Measurements from ENCODE around the gene SCNN1A. TPM values are rescaled to one million over a fixed set of nuclear protein-coding genes. Genes with fewer than 3 reads are reported as not detected.

SCNN1A gene
- total and polyA plus RNA-seq, 4 donors = 86.6 to 312 (median 125) TPM

DNA sequence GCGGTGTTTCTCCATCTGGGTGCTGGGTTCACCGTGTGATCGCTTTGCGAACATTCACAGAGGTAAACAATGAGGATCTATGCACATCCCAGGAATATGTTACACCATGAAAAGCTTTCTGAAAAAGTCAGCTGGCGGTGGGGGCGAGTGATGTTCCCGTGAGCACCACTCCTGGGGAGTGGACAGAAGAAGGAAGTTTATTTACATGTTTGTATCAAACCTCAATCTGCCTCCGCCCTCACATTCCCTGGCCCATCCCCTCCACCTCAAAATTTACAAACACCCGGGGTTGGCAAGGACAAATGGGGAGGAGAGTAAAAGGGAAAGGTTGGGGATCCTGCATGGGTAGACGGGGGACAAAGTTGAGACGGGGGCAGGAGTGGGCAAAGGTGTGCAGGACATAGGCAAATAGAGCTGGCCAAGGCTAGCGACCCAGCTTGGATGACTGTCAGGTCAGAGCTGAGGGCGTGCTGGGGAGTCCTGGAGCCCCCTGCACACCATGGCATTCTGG is 40.4 kb downstream of the SCNN1A start:
- peak overlapping the region; percentile 91 to 99 for H3K27ac ChIP-seq (ENCODE audit: low read depth in 1 of 2, low read length in 1 of 2)
- DNase-seq (no peak), ATAC-seq (ENCODE audit: insufficient read depth, low FRiP score) (no peak)
- no peak overlapping the region for H3K4me3 ChIP-seq
- peak overlapping the region in 1 of 2 donors; percentile 1 for H3K9ac ChIP-seq (ENCODE audit: insufficient read depth in 1 of 2, low read length in 2 of 2)
- peaks cover 25 to 56% (median 38%) of the 10 kb centered on the region in 5 donors for H3K4me1 ChIP-seq (ENCODE audit: control insufficient read depth in 5 of 5, insufficient read depth in 5 of 5, low read length in 5 of 5)
- peaks cover 26 to 37% (median 35%) of the 10 kb centered on the region in 4 donors for H3K36me3 ChIP-seq (ENCODE audit: control insufficient read depth in 4 of 4, insufficient read depth in 4 of 4, low read length in 4 of 4)
- 25 to 37% methylated on average over 13 of the region's 13 CpGs for WGBS, 2 donors
- TF ChIP-seq, protein P1, sequence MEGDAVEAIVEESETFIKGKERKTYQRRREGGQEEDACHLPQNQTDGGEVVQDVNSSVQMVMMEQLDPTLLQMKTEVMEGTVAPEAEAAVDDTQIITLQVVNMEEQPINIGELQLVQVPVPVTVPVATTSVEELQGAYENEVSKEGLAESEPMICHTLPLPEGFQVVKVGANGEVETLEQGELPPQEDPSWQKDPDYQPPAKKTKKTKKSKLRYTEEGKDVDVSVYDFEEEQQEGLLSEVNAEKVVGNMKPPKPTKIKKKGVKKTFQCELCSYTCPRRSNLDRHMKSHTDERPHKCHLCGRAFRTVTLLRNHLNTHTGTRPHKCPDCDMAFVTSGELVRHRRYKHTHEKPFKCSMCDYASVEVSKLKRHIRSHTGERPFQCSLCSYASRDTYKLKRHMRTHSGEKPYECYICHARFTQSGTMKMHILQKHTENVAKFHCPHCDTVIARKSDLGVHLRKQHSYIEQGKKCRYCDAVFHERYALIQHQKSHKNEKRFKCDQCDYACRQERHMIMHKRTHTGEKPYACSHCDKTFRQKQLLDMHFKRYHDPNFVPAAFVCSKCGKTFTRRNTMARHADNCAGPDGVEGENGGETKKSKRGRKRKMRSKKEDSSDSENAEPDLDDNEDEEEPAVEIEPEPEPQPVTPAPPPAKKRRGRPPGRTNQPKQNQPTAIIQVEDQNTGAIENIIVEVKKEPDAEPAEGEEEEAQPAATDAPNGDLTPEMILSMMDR (IDR thresholded peaks at IDR 0.05; ENCODE audit: control extremely low read depth, extremely low read depth) = no peak
- H3K27me3 ChIP-seq (ENCODE audit: control insufficient read depth in 3 of 3, insufficient read depth in 3 of 3, low read length in 2 of 3) = no peaks in the 10 kb centered on the region
- H3K9me3 ChIP-seq (ENCODE audit: control insufficient read depth in 4 of 4, insufficient read depth in 3 of 4, low read length in 3 of 4) = no peaks in the 10 kb centered on the region

GRCh38 chr12:6334359-6334758 is 41.0 kb downstream of the SCNN1A start:
- H3K4me3 ChIP-seq = no peak overlapping the region
- ATAC-seq (ENCODE audit: insufficient read depth, low FRiP score) (no peak), DNase-seq (no peak)
- peak overlapping the region; percentile 91 to 99 for H3K27ac ChIP-seq (ENCODE audit: low read depth in 1 of 2, low read length in 1 of 2)
- no peaks in the 10 kb centered on the region for H3K9me3 ChIP-seq (ENCODE audit: control insufficient read depth in 4 of 4, insufficient read depth in 3 of 4, low read length in 3 of 4)
- H3K36me3 ChIP-seq (ENCODE audit: control insufficient read depth in 4 of 4, insufficient read depth in 4 of 4, low read length in 4 of 4) = peaks cover 32 to 42% (median 34%) of the 10 kb centered on the region in 4 donors
- WGBS, 2 donors = 51 to 58% methylated on average over 5 of the region's 5 CpGs
- TF ChIP-seq, protein P1 (IDR thresholded peaks at IDR 0.05; ENCODE audit: control extremely low read depth, extremely low read depth) = no peak
- no peaks in the 10 kb centered on the region for H3K27me3 ChIP-seq (ENCODE audit: control insufficient read depth in 3 of 3, insufficient read depth in 3 of 3, low read length in 2 of 3)
- peaks cover 22 to 49% (median 33%) of the 10 kb centered on the region in 5 donors for H3K4me1 ChIP-seq (ENCODE audit: control insufficient read depth in 5 of 5, insufficient read depth in 5 of 5, low read length in 5 of 5)
- H3K9ac ChIP-seq (ENCODE audit: insufficient read depth in 1 of 2, low read length in 2 of 2) = no peak overlapping the region

GRCh38 chr12:6333566-6333965 is 41.8 kb downstream of the SCNN1A start:
- Histone ChIP-seq H3K4me3 (no peak overlapping the region), H3K4me1 (ENCODE audit: control insufficient read depth in 5 of 5, insufficient read depth in 5 of 5, low read length in 5 of 5) (peaks cover 19 to 41% (median 29%) of the 10 kb centered on the region in 5 donors), H3K27ac (ENCODE audit: low read depth in 1 of 2, low read length in 1 of 2) (peak overlapping the region in 1 of 2 donors; percentile 71)

More at GRCh38 chr12:6333566-6333965, 41.8 kb downstream of the SCNN1A start:
- no peaks in the 10 kb centered on the region for H3K27me3 ChIP-seq (ENCODE audit: control insufficient read depth in 3 of 3, insufficient read depth in 3 of 3, low read length in 2 of 3)
- 65 to 76% methylated on average over 9 of the region's 9 CpGs for WGBS, 2 donors
- DNase-seq (no peak), ATAC-seq (ENCODE audit: insufficient read depth, low FRiP score) (no peak)
- H3K9me3 ChIP-seq (ENCODE audit: control insufficient read depth in 4 of 4, insufficient read depth in 3 of 4, low read length in 3 of 4) = no peaks in the 10 kb centered on the region
- TF ChIP-seq, protein P1 (IDR thresholded peaks at IDR 0.05; ENCODE audit: control extremely low read depth, extremely low read depth) = no peak
- peaks cover 36 to 50% (median 38%) of the 10 kb centered on the region in 4 donors for H3K36me3 ChIP-seq (ENCODE audit: control insufficient read depth in 4 of 4, insufficient read depth in 4 of 4, low read length in 4 of 4)
- no peak overlapping the region for H3K9ac ChIP-seq (ENCODE audit: insufficient read depth in 1 of 2, low read length in 2 of 2)

All from lung (tissue), 12 donors.